PFSK-1 (cell line): ENCODE results near the gene EME2.

Experiments used
- POLR2AphosphoS5 ChIP-seq: IDR thresholded peaks from 2 replicates; pipeline ENCODE4 v1.6.1; 2012; ENCODE audit warnings: low read depth, mild to moderate bottlenecking, control low read depth, low read length, moderate library complexity
- TAF1 ChIP-seq: IDR thresholded peaks from 2 replicates; pipeline ENCODE4 v1.6.1; 2012; ENCODE audit warnings: low read length, control low read depth, borderline replicate concordance; ENCODE audit not compliant: insufficient read depth

GRCh38 chr16:1790261-1790610 is 17.6 kb downstream of the EME2 start:
- TF ChIP-seq TAF1 (no peak), POLR2AphosphoS5 (no peak)
